ENCODE measurements around the gene FIBP.

Gene FIBP

DNA sequence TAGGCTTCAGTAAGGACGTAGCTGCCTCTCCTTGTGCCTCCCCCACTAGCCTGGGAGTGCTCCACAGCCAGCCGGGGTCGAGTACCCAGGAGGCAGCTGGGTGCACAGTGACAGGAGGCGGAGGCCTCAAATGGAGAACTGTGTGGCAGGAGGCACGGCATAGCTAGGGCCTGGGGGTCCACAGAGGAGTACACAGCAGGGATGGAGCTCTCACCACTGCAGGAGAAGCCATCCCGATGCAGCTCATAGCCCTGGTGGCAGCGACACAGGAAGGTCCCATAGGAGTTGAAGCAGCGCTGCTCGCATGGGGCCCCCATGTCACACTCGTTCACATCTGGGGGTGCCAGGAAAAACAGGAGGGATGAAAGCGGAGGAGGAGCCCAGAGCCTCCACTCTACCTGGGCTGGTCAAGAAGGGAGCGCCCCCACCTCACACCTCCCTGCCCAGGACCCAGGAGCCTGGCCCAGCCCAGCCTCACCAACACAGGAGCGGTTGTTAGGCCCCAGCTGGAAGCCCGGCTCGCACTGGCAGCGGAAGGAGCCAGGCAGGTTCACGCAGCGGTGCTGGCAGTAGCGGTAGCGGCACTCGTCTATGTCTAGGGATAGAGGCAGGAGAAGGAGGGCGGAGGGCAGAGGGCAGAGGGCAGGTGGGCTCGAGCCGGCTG lies 18.5 kb downstream of the FIBP start:
- DNase-seq = no peak

DNA sequence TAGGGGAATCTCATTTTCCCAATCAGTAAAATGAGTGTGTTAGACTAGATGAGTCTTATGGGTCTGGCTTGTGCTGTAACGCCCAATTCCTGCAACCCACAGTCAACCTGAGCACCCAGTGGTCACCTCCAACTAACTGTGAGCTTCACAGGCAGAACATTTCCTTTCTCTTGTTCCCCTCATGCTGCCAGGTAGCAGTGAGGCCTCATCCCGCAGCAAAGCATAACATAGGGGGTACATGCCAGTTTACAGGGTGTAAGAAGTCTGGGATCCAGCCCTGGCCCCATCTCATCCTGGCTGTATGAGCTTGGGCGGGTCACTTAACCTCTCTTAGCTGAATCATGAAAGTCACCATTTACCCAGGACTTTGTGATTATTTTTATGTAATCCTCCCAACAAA lies 19.4 kb downstream of the FIBP start:
- DNase-seq = no peak

DNA sequence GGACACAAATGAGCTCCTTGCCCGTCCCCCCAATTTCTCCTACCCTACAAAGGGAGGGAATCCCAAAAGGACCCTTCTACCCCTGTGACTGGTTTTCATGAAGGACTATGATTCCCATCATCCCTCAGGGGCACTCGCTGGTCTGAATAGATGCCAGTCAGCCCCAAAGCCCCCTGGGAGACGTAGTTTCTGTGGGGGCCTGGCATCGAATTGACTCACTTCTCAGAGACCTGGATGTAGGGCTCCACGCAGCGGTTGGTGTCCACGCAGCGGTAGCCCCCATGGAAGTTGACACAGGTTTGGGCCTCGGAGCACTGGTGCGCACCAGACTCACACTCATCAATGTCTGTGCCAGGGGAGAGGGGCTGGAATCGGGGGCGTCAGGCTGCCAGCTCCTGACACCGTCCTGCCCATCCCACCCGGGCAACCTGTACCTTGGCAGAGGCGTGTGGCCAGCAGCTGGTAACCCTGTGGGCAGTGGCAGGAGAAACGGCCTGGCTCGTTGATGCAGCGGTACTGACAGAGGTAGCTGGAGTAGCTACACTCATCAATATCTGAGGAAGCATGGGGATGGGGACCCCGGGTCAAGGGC lies 20.1 kb downstream of the FIBP start:
- DNase-seq = peak; percentile 37

DNA sequence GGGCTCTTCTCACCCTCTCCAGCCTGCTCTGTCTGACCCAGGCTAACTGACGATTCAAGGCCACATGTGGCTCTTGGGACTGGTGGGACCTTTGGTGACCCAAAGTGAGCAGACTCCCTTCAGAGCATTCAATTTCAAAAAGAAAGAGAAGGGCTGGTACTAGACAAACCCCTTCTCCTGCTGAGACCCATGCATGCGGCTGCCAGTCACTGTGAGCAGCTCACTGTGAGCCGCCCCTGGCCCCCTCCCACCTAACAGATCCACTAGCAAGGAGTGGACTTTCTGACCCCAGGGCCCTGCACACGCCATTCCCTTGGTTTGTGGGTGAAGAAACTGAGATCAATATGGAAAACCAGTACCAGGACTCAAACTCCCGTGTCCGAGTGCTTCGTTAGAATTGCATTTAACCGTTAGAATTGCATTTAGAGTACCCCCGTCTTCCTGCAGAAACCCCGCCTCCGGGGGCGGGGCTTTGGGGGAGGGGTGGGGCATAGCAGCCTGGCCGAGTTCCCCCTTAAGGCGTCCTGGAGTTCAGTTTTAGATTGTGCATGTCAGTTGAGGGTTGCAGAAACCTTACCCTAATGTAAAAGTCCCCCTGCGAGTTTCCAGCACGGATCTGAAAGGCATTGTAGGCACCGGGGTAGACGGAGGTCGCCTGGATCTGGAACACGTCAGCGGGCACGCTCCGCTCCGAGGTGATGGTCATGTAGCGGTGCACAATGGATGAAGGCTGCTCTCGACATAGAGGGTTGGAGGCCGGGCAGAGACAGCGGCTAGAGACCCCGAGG lies 20.8 kb downstream of the FIBP start:
- no peak for DNase-seq

DNA sequence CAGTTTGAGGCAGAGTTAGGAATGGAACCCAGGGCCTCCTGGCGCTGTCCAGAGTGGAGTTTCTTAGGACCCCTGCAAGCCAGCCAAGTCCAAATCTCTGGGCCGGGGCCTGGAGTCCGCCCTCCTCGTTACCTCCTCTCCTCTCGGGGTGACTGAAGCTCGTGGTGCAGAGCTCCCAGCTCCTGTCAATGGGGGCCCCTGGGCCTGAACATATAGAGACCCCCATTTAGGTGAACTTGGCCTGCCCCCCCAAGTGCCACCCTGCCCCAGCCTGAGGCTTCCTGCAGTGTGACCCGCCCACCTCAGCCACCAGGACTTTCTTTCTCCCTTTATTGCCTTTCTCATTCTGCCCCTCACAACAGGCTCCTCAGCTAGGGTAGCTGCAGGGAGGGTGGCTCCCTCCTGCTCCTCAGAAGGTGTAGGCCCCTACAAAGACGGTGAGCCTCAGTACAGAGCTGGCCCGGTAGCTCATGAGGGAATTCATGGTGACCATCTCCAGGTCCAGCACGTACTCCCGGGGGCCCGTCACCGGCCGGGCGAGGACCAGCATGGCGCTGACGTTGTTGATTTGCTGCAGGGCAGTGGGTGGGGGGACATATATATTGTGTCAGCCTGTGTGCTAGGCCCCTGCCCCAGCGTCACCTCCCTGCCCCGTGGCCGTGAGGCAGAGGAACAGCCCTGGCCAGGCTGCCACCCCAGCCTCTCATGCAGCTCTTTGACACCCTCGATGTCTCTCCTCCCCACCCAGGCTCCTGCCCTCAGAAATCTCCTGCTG lies 21.6 kb downstream of the FIBP start:
- DNase-seq = no peak

DNA sequence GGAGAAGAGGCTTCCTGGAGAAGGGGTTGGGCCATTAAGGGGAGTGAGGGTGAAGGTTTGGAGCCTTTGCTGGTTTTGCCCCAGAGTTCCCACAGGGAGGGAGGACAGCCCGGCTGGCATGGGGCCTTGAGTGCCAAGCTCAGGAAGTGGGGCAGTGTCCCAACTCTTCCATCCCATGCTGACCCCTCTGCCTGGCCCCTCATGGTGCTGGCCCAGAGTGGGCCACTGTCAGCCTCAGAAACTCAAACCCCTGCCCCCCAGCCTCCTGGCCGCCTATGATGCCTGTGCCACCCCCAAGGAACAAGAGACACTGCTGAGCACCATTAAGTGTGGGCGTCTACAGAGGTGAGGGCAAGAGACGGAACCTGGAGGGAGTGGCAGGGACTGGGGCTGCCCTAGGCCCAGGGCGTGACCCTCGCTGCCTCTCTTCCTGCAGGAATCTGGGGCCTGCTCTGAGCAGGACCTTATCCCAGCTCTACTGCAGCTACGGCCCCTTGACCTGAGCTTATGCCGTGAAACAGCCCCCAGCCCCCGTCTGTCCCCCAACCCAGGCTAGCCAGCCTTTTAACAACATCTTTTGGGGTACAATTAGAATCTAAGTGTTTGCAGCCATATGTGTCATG lies 22.6 kb downstream of the FIBP start:
- DNase-seq = no peak

DNA sequence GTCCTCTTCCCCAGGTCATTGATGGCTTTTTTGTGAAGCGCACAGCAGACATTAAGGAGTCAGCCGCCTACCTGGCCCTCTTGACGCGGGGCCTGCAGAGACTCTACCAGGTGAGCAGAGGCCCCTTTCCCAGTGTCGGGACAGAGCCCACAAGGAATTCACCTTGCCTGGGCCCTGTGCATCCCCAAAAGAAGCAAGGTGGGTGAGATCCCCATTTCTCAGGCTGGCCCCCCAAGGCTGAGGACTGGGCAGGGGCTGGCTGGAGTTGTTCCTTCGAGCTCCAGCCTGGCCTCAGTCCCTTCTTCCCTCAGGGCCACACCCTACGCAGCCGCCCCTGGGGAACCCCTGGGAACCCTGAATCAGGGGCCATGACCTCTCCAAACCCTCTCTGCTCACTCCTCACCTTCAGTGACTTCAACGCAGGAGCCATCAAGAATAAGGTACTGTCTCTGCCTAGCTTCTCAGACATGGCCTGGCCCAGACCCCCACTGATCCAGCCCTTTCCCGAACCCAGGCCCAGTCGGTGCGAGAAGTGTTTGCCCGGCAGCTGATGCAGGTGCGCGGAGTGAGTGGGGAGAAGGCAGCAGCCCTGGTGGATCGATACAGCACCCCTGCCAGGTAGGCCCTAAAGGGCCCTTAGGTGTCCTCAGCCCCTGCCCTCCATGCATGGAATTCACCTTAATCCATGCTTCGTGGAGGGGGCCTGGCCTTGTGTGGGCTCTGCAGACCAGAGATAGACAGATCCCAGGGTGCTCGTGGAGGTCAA lies 23.4 kb downstream of the FIBP start:
- DNase-seq = no peak

DNA sequence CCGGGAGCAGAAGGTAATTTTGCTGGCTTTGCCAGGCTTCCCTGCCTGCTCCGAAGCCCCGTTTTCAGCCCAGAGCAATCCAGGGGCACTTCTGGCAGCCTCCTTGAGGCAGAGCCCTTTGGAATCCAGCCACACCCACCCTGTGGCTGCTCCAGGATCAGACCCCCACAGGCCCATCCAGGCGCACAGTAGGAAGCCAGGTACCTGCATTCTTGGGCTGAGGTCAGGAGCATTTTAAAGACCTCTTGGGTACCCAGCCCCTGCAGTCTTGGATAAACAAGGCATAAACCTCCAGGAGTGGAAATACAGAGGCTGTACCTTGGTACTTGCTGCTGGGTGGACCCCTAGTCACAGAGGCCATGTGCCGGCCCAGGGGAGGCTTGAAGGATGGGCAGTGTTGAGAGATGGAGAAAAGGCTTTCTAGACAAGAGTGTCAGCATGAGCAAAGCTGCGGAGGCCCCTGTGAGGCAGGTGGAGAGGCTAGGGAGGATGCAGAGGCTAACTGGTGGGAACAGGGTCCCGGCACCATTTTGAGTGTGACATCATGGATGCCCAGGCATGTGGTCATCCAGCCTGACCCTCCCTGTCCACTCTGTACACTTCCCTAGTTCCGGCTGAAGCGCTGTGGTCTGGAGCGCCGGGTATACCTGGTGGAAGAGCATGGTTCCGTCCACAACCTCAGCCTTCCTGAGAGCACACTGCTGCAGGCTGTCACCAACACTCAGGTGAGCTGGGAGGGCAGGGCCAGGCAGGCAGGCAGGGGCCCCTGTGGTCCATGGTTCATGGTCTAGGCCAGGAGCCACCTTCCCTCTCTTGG lies 24.2 kb downstream of the FIBP start:
- no peak for DNase-seq

DNA sequence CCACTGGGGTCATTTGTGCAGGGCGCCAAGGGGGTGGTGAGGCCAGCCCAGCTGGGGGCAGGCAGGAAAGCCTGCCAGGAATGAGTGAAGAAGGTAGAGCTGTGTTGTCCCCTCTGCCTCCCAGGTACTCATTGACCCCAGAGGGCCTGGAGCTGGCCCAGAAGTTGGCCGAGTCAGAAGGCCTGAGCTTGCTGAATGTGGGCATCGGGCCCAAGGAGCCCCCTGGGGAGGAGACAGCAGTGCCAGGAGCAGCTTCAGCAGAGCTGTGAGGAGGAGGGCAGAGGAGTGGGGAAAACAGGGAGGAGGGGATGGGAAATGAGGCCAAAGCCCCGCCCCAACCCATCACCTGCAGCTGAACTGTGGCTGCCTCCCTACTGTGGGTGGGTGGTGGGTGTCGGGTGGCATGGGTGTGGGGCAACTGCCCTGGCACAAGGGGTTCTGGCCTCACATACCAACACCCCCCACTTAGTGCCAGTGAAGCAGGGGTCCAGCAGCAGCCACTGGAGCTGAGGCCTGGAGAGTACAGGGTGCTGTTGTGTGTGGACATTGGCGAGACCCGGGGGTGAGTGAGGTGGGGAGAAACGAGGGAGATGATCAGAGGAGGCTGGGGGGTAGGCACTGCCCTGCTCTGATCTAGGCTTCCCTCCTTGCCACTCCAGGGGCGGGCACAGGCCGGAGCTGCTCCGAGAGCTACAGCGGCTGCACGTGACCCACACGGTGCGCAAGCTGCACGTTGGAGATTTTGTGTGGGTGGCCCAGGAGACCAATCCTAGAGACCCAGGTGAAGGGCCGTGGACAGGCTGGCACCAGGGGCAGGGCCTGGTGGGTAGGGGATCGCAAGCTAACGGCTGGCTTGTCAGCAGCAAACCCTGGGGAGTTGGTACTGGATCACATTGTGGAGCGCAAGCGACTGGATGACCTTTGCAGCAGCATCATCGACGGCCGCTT lies 25.1 kb downstream of the FIBP start:
- DNase-seq = no peak

DNA sequence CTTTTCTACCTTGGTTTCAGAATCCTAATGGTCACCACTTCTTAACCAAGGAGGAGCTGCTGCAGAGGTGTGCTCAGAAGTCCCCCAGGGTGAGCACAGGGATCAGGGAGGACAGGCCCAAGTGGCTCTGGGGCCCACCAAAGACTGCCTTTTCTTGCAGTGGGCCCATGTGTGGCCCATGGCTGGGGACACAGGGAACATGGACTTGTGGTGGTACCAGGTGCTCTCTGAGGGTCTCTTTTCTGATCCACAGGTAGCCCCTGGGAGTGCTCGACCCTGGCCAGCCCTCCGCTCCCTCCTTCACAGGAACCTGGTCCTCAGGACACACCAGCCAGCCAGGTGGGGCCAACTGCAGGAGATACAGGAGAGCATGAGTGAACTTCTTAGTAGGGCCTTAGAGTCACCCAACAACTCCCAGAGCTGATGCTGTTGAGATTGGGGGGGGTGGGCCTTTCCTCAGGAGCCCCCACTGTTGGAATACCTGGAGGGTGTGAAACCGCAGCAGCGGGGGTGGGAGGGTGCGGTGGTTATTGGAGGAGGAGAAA lies 26.0 kb downstream of the FIBP start:
- no peak for DNase-seq

DNA sequence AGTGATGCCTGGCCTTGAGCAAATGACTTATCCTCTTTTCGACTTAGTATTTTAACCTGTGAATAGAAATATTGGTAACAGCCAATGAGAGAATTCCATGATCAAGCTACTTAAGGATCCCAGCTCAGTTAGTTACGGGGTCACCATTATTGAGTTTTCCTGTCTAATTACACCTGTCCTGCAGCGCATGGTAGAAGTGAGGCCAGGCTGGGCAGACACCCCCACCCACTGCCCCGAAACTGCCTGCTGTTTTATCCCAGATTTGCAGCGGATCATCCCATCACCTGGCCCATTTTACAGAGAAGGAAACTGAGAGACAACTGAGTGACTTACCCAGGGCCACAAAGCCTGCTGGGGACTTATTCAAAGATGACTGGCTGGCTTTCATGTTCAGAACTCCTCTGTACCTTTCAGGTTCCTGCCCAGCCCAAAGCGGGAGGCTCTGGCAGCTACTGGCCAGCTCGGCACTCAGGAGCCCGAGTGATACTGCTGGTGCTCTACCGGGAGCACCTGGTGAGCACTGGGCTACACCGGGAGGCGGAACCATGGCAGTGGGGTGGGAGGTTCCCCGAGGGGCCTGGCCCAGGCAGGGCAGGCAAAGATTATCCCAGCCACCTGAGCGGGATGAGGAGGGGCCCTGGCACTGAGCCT lies 26.6 kb downstream of the FIBP start:
- DNase-seq = no peak

DNA sequence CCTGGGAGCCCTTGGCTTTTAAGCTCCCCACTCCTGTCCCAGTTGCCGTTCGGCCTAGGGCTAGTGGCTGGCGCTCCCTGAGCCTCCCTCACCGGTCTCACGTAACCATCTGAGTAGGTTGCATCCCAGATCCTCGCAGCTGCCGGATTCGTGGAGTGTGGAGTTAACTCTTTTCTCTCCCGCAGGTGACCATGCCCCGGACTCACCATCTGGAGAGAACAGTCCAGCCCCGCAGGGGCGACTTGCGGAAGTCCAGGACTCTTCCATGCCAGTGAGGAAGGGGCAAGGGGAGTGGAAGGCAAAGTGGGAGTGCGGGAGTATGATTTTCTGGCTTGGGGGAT lies 27.1 kb downstream of the FIBP start:
- no peak for DNase-seq

DNA sequence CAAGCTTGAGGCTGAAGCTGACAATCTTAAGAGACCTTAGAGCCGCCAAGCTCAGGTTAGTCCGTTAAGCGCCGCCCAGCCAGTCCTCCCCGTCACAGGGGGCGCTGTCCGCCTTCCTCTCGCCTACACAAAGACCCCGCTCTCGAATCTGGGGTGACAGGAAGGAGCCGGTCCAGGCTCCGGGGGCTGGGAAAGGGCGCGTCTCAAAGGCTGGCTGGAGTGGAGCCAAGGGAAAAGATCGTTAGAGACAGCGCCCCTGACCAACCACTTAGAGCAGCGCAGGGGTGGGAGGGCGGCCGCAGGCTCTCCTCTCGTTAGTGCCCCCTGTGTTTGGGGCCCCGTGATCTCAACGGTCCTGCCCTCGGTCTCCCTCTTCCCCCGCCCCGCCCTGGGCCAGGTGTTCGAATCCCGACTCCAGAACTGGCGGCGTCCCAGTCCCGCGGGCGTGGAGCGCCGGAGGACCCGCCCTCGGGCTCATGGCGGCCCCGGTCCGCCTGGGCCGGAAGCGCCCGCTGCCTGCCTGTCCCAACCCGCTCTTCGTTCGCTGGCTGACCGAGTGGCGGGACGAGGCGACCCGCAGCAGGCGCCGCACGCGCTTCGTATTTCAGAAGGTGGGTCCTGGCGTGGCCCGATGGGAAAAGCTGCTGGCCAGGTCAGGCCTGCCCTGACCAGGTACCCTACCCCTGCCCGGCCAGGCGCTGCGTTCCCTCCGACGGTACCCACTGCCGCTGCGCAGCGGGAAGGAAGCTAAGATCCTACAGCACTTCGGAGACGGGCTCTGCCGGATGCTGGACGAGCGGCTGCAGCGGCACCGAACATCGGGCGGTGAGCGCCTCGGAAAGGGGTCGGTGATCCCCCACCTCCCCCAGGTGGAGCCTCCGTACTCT lies 27.8 kb downstream of the FIBP start, which contains the start of gene MUS81:
TSS of gene MUS81 (plus strand) at position 156 of the 887 bp plus-strand sequence. CDS start at position 477, 321 bp downstream.
- DNase-seq = peak; percentile 99

DNA sequence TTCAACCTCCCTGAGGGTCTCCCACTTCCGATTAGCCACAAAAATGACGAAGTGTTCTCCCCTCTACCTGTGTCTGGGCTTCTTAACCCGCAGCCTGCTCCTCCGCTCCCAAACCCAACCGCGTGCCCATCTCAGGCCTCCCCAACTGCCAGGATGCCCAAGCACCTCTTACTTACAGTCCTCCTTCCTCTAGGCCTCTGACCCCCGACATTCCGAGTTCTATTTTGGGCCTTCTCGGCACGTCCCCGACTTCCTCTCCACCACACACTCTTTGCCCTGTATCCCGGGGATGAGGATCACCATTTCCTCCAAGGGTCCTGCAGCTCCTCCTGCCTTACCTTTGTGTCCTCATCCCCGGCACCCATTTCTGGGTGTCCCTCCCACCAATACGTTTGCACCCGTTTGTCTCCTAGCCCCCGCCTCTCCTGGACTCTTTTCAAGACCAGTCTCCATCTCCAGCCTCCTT lies 28.4 kb downstream of the FIBP start:
- DNase-seq = no peak

DNA sequence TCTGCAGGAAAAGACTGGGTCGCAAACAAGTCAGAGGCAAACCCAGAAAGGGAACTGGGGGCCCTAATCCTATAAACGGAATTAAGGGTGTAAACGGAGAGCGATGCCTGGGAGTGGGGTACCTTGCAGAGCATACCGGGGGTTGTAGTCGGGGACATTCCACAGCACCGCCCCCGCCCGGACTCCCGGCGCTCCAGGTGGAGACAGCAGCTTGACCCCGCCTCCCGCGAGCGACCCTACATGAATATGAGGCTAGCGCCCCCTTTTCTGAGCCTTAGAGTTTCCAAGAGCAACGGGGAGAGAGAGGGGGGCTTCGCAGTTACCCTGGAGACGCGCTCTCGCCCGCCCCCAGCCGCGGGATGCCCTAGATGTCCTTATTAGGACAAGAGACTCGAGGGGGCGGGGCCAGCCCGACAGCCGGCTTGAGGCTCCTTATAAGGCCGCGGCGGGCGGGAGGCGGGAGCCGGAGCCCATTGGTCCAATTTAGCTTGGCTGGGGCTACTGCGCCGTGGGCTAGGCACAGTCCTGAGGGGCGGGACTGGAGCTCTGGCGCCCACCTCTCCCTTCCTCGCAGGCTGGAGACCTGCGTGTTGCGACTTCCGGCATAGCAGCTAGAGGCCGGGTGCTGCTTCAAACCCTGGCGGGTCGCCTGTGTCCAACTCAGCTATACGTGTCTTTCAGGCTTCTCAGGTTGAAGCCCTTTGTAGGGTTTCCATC lies 29.0 kb downstream of the FIBP start:
- DNase-seq = peak; percentile 99

DNA sequence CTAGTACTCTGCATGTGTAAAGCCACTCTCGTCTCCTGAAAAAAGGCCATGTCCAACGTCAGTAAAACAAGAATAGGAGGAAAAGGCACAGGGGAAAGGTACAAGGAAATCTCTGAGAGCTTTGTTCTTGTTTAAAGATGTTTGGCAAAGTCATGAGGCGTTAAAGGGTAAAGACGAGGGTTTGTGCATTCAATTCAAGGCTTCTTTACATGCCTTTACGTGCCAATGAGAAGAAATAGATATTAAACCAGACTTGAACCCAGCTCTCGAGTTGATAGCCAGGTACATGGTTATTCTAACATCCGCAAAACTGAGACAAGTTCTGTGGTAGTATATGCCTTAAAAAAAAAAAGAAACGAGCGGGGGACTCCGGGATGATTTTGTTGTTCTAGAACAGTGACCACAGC lies 29.6 kb downstream of the FIBP start:
- no peak for DNase-seq
